GM19351 (cell line): ENCODE data around the gene FAM149A.

ENCODE experiments used
- ATAC-seq: cut with Tn5 transposase; IDR thresholded peaks from one replicate; pipeline ENCODE4 v1.9.1; 2021; ENCODE audit warnings: mild to moderate bottlenecking, moderate library complexity; ENCODE audit not compliant: unreplicated experiment

FAM149A gene

DNA sequence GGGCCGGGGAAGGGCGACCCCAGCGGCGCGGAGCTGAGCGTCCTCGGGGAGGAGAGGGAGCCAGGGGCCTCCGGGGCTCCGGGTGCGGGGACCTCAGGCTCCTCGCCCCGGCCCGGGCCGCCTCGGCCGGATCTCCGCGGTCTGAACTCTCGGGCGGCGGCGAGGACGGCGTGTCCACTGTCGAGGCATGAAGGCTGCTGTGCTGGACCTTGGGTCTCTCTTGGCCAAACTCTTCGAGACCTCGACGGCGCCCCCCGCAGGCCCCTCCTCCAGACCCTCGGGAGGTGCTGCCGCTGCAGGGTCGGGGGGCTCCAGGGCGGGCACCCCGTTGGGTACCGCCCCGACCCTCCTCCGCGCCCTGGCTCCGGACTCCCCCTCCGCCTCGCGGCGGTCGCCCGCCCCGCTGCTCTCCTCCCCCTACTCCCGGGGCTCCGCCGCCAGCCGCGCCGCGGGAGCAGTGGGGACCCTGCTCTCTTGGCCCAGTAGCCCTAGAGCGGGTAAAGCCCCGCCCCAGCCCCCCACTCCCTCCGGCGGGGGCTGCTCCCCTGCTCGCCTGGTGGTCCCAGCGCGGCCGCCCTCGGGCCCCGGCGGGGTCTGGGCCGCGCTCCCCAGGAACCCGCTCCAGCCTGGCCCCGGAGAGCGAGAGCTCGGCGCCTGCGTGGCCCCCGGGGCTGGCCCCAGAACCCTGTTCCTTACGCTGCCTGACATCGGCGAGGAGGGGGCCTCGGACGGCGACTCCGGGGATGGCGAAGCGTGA lies 564 bp downstream of the FAM149A start:
- ATAC-seq: peak; percentile 41

DNA sequence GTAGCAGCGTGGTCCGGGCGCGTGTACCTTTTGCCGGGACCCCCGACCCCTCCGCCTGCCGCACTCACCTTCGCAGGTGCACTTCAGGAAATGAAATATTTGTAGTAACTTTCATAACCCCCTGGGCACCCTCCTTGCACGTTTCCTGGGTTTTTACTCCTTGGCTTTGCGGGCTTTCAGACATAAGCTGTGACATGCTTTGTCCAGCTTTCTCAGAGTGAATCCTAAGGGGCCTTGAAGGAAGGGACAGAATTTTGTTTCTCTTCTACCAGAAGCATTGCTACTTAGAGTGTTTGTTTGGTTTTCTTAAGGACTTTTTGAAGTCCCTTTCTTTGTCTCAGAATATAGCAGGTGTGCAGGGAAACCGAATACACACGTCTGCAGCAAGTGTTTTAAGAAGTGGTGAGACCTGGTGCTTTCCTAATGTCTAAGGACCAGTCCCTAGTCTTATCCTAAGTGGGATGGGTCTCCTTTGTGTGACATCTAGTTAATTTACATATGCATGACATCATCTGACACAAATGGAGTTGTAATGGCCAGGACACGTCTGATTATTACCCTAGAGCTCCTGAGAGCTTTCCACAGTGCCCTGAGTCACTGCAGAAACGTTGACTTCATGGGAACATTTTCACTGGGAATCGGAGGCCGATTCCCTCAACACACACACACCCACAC lies 1.3 kb downstream of the FAM149A start:
- ATAC-seq: peak; percentile 24

DNA sequence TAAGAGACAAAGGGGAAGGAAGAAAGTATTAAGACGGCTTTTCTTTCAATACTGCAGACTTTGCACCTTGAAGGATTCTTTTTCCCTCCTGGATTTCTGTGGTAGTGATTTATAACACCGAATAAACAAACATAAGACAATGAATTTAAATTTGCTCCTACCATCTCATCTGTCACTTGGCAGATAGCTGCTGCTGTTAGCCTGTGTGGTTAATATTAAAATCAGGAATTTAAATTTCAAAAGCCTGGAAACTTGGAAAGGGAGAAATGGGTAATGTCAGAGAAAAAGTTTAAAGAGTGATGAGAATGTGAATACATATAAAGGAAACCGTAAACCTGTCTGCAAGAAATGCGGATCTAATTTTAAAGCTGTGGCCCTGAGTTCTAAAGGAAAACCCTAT lies 3.4 kb downstream of the FAM149A start:
- ATAC-seq: no peak

DNA sequence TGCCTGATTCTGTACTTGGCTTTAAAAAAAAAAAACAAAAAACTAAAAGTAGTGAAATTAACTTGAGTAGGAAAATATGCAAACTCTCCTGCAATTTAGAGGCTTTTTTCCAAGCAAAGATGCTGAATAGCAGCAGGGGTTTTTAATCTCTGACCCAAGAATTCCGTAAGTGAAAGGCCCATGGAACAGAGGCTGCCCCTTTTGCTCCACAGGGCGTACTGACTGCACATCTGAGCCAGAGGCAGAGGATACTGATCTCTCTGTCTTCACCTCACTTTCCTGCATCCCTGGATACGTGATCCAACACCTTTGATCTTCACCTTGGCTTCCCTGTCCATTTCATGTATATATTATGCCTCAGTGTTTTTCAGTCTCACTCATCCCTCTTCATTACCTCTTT lies 3.9 kb downstream of the FAM149A start:
- no peak for ATAC-seq

DNA sequence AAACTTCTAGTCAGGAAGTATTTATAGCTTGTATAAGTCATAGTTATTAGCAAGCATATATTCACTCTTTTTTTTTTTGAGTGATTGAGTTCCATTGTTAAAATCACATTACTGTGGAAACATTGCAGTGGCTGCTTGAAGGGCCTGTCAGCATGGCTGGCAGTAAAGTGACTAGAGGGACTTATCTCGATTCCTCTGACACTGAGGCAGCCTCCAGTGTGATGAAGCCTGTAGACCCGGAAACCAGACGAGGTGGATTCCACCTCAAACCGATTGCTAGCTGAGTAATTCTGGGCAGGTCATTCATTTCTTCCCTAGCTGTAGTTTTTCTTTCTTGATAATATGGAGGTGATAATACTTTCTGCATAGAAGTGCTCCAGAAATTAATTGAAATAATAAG lies 4.7 kb downstream of the FAM149A start:
- no peak for ATAC-seq

DNA sequence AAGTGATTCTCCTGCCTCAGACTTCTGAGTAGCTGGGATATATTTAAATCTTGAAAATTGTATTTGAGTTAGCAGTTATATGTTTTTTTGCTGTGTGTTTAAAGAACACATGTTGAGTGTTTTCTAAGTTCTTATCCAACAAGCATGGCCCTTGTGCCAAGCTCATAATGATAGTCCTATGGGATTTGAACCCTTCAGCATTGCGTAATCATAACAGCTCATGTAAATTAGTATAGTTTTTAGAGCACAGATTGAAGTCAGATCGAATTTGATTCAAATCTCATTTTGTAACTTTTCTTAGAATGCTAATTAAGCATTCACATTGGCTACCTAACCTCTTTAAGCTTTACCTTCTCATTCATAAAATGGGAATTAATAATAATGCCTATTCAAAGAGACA lies 12.2 kb downstream of the FAM149A start:
- no peak for ATAC-seq

DNA sequence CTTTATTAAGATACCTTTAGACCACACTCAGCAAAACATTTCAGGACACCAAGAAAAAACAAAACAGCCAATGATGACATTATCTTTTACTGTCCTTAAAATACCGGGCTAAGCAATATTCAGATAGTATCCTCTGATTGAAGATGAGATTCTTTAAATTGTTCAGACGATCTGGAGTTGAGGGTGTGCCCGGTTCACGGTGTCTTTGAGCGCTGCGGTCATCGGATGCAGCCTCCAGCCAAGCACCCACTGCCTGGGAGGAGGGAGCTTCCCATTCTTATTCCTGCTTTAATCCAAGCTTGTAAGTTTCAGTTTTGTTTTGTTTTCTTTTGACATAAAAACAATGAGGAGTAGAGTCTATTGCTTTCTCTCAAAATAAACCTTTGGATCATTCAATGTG lies 14.1 kb downstream of the FAM149A start:
- ATAC-seq: no peak

DNA sequence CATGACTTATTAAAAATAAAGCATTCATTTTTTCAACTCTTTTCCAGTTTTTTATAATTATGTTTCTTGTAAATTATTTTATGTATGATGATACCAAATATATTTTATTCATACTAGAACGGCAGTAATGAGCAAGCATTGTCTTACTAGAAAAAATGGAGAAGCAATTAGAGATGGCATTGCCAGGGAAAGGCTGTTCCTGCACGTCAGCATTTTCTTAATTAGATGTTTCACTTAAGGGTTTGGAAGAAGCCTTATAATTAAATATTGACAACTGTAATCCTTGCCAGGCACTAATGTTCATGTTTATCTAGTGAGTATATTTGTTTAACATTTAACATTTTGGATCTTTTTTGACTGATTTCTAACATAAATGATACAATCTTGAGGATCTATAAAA lies 16.6 kb downstream of the FAM149A start:
- no peak for ATAC-seq

DNA sequence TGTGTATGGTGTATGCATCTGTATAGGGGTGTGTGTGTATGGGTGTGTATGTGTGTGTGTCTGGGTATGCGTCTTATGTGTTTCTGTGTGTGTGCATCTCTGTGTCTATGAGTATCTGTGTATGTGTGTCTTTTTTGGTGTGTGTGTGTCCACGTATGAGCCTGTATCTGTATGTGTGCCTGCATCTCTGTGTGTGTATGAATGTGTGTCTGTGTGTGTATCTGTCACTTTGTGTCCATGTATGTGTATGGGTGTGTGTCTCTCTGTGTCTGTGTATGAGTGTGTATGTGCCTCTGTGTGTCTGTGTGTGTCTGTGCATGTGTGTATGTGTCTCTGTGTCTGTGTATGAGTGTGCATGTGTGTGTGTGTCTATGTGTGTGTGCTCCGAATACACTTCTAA lies 24.3 kb downstream of the FAM149A start:
- no peak for ATAC-seq

DNA sequence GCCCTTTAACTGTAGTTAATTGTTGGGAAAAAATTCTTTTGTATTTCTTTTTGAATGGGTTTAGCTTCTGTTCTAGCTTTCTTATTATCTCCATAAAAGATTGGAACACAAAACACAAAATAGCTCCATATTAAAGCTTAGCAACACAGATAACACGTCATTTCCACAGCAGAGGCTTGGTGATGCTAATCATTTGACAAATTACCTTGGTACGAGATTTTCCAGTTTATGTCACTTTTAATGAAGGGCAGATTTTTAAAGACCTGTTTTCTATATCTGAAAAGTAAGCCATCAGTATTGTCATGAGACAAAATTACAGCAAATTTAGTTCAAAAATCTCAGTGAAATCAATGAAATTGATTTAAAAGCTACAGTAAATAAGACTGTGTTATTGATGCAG lies 27.4 kb downstream of the FAM149A start:
- ATAC-seq: no peak

DNA sequence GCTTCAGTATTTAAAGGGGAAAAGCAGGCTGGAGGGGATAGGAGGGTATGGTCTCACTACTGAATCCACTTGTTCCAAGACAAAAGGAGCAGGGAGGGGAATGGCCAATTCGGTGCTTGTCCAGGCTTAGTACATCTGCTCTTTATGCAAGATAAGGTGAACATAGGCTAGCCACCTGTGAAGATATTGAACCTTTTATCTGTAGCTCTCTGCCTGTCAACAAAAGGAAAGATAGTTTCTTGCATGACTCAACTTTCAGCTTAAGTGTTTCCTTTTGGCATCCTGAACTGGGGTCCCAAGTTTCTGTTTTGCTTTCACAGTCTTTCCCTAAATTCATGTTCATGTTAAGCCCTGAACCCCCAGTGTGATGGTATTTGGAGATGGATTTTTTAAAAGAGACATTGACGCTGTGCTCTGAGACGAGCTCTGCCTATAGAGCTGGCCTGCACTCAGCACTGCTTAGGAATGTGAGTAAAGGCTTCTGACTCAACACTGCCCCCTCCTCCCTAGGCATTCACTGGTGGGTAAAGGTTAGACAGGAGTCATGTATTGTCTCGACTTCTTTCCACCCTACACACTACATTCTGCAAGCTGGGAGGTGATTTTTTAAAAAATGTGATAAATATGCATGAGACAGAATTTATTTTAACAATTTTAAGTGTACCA lies 28.2 kb downstream of the FAM149A start:
- peak; percentile 15 for ATAC-seq

DNA sequence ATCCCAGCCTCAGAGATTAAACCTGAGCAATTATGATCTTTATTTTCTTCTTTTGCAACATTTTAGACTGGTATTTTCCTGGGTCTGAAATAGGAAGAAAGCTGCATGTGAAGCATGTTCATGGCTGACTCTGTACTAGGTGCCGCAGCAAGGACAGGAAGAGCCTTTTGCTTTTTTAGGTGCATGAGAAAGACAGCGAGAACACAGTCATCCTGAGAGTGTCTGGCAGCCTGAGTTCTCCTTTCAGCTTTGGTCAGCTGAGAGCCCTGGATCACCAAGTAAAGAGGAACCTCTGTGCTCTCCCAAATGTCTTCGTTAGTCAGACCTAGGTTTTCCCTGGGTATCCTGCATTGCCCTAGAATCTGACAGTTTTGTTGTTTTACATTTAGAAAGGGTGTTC lies 29.8 kb downstream of the FAM149A start:
- peak; percentile 98 for ATAC-seq

DNA sequence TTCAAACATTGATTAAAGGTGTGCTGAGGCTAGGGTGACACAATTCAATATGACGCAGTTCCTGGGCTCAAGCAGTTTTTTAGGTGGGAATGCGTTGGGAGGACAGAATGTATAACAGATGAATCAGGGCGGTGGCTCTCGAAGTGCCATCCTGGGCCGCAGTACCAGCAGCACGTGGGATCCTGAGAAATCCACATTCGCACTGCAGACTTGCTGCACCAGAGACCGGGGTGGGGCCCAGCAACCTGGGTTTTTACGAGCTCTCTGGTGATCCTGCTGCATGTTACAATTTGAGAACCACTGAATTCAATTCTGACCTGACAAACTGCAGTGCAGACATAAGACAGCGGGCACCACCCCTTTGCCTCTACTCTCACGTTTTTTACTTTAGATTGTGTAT lies 30.4 kb downstream of the FAM149A start:
- no peak for ATAC-seq

DNA sequence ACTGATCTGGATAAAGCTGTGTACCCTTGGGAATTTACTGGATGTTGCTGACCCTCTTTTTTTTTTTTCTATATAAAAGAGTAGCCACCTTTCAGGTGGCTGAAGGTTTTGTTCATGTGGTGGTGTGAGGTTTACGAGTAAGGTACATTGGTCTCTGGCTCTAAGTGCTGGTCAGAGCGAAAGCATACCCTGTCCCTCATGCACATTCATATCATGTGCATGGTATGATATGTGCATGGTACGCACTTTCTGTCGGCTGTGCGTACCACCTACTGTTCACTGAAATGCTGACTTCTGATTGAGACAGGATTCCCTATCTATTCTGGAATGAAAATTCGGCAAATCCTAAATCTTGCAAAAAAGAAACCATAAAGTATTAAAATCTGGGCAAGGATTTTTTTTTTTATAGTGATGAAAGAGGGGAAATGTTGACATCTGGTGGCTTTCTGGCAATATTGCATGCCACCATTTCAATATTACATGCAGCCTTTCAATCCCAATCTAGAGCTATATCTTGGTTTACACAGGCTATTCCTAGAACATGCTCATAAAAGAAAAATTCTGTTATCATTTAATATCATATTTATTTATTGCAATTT lies 32.8 kb downstream of the FAM149A start:
- peak; percentile 56 for ATAC-seq

DNA sequence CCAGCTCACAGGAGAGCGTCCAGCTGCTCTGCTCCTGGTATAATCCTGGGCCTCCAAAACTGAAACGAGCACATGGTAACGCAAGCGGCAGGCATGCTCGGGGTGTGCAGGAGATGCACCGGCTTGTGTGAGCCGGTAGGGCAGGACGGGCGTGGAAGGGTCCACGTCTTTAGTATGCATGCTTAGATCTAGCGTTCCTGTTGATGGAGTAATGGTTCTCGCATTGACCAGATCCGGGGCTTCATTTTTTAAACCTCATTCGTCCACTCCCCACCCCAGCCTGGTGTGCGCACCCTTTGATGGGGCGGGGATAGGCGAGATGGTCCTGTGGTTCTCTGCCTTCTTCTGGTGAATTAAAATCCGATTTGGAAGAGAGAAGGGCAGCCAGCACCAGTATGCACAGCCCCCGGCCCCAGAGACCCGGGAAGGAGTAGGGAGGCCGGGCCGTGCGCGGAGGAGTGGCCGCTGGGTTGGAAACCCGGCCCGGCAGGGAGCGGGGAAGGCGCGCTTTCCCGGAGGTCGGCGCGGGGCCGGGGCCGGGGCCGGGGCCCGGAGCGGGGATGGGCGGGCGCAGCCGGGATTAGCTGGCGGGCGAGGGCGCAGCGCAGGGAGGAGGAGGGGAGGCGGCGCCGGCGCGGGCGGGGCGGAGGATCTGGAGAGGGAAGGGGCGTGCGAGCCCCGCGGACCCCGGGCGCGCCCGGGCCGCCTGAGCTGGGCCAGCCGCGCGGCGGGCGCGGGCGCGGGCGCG lies 39.9 kb downstream of the FAM149A start:
- peak; percentile 57 for ATAC-seq

DNA sequence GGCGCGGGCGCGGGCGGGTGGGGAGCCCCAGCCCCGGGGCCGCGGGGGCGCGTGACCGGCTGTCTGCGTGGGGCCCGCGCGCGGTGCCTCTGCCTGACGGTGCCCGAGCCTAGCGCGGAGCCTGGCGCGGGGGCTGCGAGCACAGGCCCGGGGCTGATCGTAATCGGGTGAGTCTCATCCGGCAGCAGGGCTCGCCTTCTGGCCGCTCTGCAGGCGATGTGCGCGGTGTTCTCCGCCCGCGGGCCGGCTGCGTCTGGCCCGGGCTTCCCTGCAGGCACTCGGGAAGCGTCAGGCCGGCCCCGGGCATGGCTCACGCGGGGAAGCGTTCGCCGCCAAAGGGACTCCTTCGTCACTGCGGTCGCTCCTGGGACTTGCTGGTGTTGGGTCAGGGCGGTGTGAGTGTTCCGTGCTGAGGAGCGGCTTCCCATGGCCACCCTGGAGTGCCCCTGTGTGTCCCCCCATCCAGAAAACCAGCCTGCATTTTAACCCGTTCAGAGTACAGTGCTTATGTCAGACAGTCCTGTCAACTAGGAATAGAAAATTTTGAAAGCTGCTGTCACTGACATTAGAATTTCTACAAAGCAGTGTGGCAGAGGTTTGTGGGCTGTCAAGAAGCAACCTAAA lies 40.6 kb downstream of the FAM149A start:
- peak; percentile 41 for ATAC-seq

DNA sequence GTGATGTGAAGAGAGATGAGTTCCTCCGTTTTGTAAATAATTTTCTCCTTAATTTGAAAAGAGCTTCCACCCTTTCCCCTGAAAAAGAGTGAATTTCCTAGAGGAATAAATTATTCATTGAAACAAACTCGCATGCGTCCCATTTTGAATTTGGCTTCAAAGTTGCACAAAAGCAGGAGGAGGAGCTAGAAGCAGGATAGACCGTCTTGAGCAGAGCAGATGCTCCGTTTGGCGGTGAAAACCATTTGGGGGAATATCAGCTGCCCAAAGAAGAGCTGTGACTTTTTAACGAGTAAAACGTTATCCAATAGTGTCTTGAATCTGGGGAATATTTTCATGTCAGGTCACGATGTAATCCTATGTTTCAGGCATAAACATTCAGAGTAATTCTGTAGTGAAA lies 42.0 kb downstream of the FAM149A start:
- ATAC-seq: no peak

DNA sequence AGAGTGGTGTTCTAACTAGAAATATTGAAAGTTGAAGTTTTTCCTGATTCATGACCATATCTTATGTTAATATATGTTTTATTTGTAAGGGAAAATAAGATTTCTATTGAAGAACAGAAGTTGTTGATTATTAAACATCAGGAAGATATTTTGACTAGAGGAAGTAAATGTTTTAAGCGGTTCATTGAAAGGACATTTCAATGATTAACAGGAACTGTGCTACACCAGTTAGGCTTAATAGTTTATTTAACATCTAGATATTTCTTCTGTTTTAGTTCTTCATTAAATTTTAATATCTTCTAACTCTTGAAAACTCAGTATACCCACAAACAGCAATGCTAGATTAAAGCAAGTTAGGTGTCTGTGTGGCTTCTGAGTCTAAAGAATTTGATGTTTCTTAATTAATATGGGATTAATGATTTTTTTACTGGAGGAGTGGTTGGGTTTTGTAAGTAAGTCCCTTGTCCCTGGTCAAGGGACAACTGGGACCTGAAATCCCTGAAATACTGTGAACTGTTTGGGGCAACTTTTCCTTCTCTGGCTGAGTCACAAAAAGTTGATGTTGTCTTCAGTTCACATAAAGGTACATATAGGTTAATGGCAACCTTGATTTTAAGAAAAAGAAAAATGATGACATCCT lies 44.0 kb downstream of the FAM149A start:
- no peak for ATAC-seq

DNA sequence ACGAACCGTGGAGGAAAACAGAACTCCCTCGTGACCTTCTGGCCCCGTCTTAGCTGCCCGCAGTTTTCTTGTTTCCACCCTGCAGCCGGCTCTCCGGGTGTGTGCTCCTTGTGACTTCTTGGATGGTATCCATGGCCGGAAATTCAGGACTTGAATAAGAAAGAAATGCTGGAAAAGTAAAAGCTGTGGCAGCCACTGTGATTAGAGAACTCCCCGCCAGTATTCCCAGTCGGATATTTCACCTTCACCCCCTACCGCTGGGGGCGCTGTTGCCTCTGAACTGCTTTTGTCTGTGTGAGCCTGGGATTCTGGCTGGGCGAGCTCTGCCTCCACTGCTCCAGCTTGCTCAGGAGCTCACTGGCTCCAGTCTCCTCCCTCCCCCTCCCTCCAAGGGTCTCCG lies 45.4 kb downstream of the FAM149A start:
- ATAC-seq: peak; percentile 59

DNA sequence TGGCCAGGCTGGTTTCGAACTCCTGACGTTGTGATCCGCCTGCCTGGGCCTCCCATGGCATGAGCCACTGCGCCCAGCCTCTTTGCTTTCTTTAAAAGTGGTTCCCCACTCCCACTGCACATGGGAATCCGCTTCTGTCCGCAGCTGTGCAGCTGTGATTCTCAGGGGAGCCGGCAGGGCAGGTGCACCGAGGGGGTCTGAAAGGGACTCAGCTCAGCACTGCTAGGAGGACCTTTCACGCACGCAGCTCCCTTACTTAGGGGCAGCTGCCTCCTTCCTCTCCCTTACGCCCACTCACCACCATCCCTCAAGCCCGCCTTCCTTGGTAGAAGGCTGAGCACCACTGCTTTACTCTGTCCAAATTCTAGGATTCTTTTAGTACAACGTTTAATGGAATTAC lies 46.4 kb downstream of the FAM149A start:
- no peak for ATAC-seq
